ENCODE data around the gene PLEKHD1. TPM values are rescaled to one million over a fixed set of nuclear protein-coding genes. Genes with fewer than 3 reads are reported as not detected.

The PLEKHD1 gene
- total and polyA plus RNA-seq, 9 of the 15 experiments (the other 6 are each of a cell fraction or from before 2014, with no cell fraction given) = not detected

DNA sequence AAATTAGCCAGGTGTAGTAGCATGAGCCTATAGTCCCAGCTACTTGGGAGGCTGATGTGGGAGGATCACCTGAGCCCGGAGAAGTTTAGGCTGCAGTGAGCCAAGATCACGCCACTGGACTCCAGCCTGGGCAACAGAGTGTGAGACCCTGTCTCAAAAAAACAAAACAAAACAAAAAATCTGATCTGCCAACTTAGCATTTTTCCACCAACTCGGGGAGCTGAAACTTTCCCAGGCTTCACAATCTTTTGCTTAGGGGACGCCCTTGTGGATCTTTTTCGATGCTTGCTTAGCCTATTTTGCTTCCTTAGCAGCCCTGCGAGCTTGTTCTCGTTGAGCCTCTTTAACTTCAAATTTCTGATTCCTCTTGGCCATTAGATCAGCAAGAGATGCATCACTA lies 76.3 kb downstream of the PLEKHD1 start (continued):
- peak; percentile 35; the same call in 1 of the 2 replicates for TF ChIP-seq C11orf30 (IDR thresholded peaks at IDR 0.05; ENCODE audit: low read depth)
- TF ChIP-seq, protein P1, sequence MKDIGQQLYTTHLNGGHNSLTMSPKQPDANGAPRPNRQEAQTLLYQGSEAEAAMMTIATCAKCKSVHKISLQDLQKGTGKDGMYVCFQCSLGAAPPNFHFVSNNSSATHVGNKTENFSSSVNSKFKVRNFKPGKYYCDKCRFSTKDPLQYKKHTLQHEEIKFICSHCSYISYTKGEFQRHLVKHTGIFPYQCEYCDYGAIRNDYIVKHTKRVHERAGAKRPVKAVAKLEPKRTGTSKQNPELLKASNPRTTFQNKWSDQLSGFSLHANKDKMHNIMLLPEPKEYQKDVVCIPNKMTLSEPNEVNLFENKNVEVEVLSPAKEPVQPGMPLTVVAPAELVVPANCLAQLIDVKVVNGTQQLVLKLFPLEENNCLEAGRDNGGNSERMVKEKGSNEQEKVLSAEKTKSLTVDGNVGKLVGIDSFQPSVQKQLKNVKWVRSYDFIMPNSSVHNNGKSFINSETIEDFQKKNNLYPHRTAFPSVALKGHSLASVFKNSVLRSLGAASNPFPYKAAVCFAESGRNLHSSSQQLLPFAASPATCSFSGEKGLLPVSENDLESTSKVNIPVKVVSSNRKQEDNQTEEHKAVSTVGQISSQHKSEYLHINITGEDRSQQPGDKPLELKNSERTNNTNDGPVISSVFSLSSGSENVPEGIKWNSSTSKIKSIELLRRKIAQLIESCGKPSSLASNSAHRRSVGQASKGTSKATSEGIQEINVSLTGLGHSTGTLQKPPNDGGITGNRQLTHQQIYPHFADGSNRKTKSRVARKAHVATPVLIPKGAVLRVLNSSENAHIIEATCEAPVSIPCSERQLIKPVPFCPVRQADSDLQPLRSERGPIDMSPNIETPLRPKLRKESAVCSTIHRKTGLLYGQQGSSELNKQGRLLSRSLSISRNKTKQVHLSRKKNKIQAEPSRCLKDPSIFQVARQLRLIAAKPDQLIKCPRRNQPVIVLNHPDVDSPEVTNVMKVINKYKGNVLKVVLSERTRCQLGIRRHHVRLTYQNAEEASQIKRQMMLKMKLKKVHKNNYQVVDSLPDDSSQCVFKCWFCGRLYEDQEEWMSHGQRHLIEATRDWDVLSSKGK (CRISPR knock-in tag; IDR thresholded peaks at IDR 0.05) = no peak

DNA sequence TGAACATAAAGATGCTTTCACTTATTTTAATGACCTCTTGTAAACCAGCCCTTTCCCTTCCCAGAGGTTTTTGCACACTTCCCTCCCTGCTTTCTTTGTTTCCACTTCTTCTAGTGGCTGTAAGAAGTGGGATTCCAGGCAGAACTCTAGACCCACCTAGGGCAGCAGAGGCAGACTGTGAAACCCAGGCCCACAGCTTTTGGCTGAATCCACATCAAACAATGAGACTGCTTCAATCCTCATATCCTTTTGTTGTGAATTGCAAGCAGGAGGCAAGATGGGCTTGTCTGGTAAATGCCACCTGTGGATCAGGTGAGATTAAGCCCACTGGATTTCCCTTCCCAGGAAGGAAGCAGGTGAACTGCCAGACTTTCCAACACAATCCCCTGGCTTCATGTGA lies 77.4 kb downstream of the PLEKHD1 start:
- Histone ChIP-seq H3K27ac (ENCODE audit: extremely low read depth, low read depth, low read length) (no peak overlapping the region), H3K4me1 (replicated peaks in 1 of 2; ENCODE audit: control insufficient read depth in 2 of 2, insufficient read depth in 2 of 2, low read length in 2 of 2) (no peaks in the 10 kb centered on the region), H3K9me1 (ENCODE audit: control insufficient read depth, insufficient read depth, low read length) (no peaks in the 10 kb centered on the region), H3K27me3 (ENCODE audit: control insufficient read depth in 2 of 2, insufficient read depth in 2 of 2, low read length in 2 of 2) (peaks cover 4 to 23% of the 10 kb centered on the region in 2 experiments; a peak in 3 of 5 replicates), H3K79me2 (ENCODE audit: control insufficient read depth, insufficient read depth, low read length) (no peaks in the 10 kb centered on the region), H3K9me3 (replicated peaks; ENCODE audit: control insufficient read depth, insufficient read depth, low read depth, low read length) (no peaks in the 10 kb centered on the region), H2AFZ (ENCODE audit: low read depth, low read length) (no peak overlapping the region), H3K4me2 (ENCODE audit: insufficient read depth, low read length) (no peak overlapping the region), H3K4me3 (no peak overlapping the region), H4K20me1 (replicated peaks; ENCODE audit: control insufficient read depth, insufficient read depth, low read length) (no peaks in the 10 kb centered on the region), H3K9ac (ENCODE audit: insufficient read depth in 1 of 2, low read depth in 2 of 2, low read length in 2 of 2) (no peak overlapping the region), H3K36me3 (ENCODE audit: control insufficient read depth, insufficient read depth, low read length) (no peaks in the 10 kb centered on the region)
- CTCF ChIA-PET (ENCODE audit: low intra/inter-chr PET ratio) = no interaction called here
- DNase-seq (ENCODE audit: extremely low read depth in 1 of 4, low spot score in 3 of 4) = no peak
- POLR2A ChIA-PET = interaction anchor here (0.7 kb wide), 1 partner anchor 12 kb away, joined by 3 read pairs; no protein-coding TSS in a partner anchor
- in situ Hi-C loops (cut with MboI) (loop anchor here (25.0 kb wide), 1 partner anchor 475 kb away; no protein-coding TSS in a partner anchor), intact Hi-C loops (cut with micrococcal nuclease) (no loop called here)
- ATAC-seq = no peak
- FAIRE-seq = no peak
- BruUV-seq (replicated peaks) = no TSS peak
- TF ChIP-seq ZNF24 (IDR thresholded peaks at IDR 0.05) (no peak), CBFA2T2 (conservative IDR thresholded peaks at IDR 0.05) (no peak), FOXJ3 (CRISPR knock-in tag; IDR thresholded peaks at IDR 0.05) (no peak)
- TF ChIP-seq, protein P2, sequence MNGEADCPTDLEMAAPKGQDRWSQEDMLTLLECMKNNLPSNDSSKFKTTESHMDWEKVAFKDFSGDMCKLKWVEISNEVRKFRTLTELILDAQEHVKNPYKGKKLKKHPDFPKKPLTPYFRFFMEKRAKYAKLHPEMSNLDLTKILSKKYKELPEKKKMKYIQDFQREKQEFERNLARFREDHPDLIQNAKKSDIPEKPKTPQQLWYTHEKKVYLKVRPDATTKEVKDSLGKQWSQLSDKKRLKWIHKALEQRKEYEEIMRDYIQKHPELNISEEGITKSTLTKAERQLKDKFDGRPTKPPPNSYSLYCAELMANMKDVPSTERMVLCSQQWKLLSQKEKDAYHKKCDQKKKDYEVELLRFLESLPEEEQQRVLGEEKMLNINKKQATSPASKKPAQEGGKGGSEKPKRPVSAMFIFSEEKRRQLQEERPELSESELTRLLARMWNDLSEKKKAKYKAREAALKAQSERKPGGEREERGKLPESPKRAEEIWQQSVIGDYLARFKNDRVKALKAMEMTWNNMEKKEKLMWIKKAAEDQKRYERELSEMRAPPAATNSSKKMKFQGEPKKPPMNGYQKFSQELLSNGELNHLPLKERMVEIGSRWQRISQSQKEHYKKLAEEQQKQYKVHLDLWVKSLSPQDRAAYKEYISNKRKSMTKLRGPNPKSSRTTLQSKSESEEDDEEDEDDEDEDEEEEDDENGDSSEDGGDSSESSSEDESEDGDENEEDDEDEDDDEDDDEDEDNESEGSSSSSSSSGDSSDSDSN (IDR thresholded peaks at IDR 0.05; ENCODE audit: borderline replicate concordance in 1 of 2, low read depth in 2 of 2, low read length in 2 of 2) = no peak
- TF ChIP-seq, protein P3, sequence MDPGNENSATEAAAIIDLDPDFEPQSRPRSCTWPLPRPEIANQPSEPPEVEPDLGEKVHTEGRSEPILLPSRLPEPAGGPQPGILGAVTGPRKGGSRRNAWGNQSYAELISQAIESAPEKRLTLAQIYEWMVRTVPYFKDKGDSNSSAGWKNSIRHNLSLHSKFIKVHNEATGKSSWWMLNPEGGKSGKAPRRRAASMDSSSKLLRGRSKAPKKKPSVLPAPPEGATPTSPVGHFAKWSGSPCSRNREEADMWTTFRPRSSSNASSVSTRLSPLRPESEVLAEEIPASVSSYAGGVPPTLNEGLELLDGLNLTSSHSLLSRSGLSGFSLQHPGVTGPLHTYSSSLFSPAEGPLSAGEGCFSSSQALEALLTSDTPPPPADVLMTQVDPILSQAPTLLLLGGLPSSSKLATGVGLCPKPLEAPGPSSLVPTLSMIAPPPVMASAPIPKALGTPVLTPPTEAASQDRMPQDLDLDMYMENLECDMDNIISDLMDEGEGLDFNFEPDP (CRISPR knock-in tag; IDR thresholded peaks at IDR 0.05) = no peak
- TF ChIP-seq, protein P4, sequence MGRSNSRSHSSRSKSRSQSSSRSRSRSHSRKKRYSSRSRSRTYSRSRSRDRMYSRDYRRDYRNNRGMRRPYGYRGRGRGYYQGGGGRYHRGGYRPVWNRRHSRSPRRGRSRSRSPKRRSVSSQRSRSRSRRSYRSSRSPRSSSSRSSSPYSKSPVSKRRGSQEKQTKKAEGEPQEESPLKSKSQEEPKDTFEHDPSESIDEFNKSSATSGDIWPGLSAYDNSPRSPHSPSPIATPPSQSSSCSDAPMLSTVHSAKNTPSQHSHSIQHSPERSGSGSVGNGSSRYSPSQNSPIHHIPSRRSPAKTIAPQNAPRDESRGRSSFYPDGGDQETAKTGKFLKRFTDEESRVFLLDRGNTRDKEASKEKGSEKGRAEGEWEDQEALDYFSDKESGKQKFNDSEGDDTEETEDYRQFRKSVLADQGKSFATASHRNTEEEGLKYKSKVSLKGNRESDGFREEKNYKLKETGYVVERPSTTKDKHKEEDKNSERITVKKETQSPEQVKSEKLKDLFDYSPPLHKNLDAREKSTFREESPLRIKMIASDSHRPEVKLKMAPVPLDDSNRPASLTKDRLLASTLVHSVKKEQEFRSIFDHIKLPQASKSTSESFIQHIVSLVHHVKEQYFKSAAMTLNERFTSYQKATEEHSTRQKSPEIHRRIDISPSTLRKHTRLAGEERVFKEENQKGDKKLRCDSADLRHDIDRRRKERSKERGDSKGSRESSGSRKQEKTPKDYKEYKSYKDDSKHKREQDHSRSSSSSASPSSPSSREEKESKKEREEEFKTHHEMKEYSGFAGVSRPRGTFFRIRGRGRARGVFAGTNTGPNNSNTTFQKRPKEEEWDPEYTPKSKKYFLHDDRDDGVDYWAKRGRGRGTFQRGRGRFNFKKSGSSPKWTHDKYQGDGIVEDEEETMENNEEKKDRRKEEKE (IDR thresholded peaks at IDR 0.05; ENCODE audit: borderline replicate concordance in 1 of 2, control insufficient read depth in 1 of 2, low read depth in 2 of 2, low read length in 1 of 2) = no peak

Measured in K562 (cell line).